Mucosa of gallbladder (tissue), 1 donor: ENCODE data around the gene TMEM129. TPM values are rescaled to one million over a fixed set of nuclear protein-coding genes. Genes with fewer than 3 reads are reported as not detected.
"Not testable (repeated sequence)": the region's sequence is repeated elsewhere in the genome, so short reads cannot be mapped to it uniquely, and the experiment has no call there.

Source experiments
- DNase-seq: peaks from one replicate; pipeline ENCODE4 v3.0.0-alpha.2; 2020; ENCODE audit warnings: low spot score
- total RNA-seq: library from RNA; stranded (reverse); gene quantifications from one replicate; pipeline ENCODE4 v1.2.1, GENCODE V29; 2021
- donor health status: DM: no; HTN: no; CAD: no.

Gene TMEM129
- total RNA-seq, 1 donor from 2014 or later: 60.5 TPM

- DNase-seq: no peak
Observed at GRCh38 chr4:1695913-1696312, 25.2 kb downstream of the TMEM129 start.

- peak; percentile 52 for DNase-seq
Observed at GRCh38 chr4:1693131-1693896, 27.8 kb downstream of the TMEM129 start.

- DNase-seq: no peak
Observed at GRCh38 chr4:1691737-1692373, 29.3 kb downstream of the TMEM129 start.

- DNase-seq: no peak
Observed at GRCh38 chr4:1690698-1691097, 30.4 kb downstream of the TMEM129 start.

GRCh38 chr4:1686440-1687036, 34.6 kb downstream of the TMEM129 start:
- DNase-seq: no peak

GRCh38 chr4:1685235-1686150, 35.6 kb downstream of the TMEM129 start:
- DNase-seq: no peak

GRCh38 chr4:1684506-1685234, 36.5 kb downstream of the TMEM129 start:
- DNase-seq: no peak

- peak; percentile 95 for DNase-seq
Observed at GRCh38 chr4:1683736-1684505, 37.2 kb downstream of the TMEM129 start, which contains the start of gene FAM53A. TSS of gene FAM53A (minus strand) at chr4:1684313. CDS start at chr4:1668741, 15,572 bp downstream.

GRCh38 chr4:1683261-1683735, 37.8 kb downstream of the TMEM129 start:
- DNase-seq: peak; percentile 22

- DNase-seq: no peak
Observed at GRCh38 chr4:1682860-1683259, 38.3 kb downstream of the TMEM129 start.

- no peak for DNase-seq
Observed at GRCh38 chr4:1678244-1678643, 42.9 kb downstream of the TMEM129 start.

GRCh38 chr4:1676605-1677525, 44.3 kb downstream of the TMEM129 start:
- DNase-seq: no peak

GRCh38 chr4:1675802-1676137, 45.4 kb downstream of the TMEM129 start:
- DNase-seq: no peak

GRCh38 chr4:1675136-1675801, 45.9 kb downstream of the TMEM129 start:
- DNase-seq: no peak

- no peak for DNase-seq
Observed at GRCh38 chr4:1674682-1675081, 46.4 kb downstream of the TMEM129 start.

GRCh38 chr4:1673671-1674070, 47.5 kb downstream of the TMEM129 start:
- DNase-seq: no peak

- DNase-seq: not testable (repeated sequence)
Observed at GRCh38 chr4:1671011-1671410, 50.1 kb downstream of the TMEM129 start.

- DNase-seq: no peak
Observed at GRCh38 chr4:1670279-1670678, 50.8 kb downstream of the TMEM129 start.

- no peak for DNase-seq
Observed at GRCh38 chr4:1669850-1670249, 51.3 kb downstream of the TMEM129 start.
